ENCODE data around the gene SF3A1. TPM values are rescaled to one million over a fixed set of nuclear protein-coding genes. Genes with fewer than 3 reads are reported as not detected.

SF3A1 gene
- total and polyA plus RNA-seq, 9 of the 15 experiments (the other 6 are each of a cell fraction or from before 2014, with no cell fraction given), result 6.7 to 228 (median 13.0) TPM

DNA sequence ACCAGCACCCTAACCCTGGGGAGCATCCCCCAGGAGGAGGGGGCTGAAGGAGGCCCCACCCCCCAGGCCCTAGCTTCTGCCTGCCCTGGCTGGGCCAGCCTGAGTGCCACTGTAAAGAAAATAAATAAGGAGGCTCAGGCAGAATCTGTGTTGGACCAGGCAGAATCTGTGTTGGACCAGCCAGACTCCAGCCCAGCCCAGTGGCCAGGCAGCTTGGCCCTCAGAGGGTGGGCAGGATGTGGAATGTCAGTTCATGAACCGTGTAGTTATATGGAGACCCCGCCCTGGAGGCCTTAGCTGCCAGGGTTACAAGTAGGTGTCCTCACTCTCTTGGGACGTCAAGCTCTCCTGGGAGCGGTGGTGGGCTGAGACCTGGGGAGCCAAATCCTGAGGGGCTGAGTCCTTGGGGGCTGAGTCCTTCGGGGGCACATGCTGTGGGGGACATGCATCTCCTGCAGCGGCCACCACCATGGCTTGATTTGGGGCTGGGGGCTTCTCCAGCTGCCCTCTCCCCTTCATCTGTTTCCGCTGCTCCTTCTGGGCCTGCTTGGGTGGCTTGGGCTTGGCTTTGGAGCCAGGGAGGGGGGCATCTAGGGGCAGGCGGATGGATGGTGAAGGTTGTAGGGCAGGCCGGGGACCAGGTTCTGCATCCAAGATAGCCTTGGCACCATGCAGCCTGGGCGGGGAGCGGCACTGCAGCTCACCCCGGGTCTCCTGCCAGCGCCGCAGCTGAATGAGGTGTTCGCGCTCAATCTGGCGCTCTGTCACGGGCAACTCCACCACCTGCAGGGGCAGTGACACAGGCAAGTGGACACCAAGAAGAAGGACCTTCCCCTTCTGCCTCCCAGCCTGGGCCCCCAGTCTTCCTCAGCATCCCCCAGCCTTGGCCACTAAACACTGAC, 64.4 kb downstream of the SF3A1 start:
- no TSS peak for BruUV-seq (replicated peaks)
- peaks cover 16% of the 10 kb centered on the region; the same call in 1 of the 3 replicates for H3K36me3 ChIP-seq (ENCODE audit: control insufficient read depth, insufficient read depth, low read length)
- H3K27ac ChIP-seq (ENCODE audit: extremely low read depth, low read depth, low read length), result no peak overlapping the region
- CTCF ChIA-PET (ENCODE audit: low intra/inter-chr PET ratio), result no interaction called here
- no peaks in the 10 kb centered on the region for H3K9me3 ChIP-seq (replicated peaks; ENCODE audit: control insufficient read depth, insufficient read depth, low read depth, low read length)
- no peak for ATAC-seq
- FAIRE-seq, result no peak
- no peak overlapping the region for H3K9ac ChIP-seq (ENCODE audit: insufficient read depth in 1 of 2, low read depth in 2 of 2, low read length in 2 of 2)
- DNase-seq (ENCODE audit: extremely low read depth in 1 of 4, low spot score in 3 of 4), result no peak
- no peaks in the 10 kb centered on the region for H3K79me2 ChIP-seq (ENCODE audit: control insufficient read depth, insufficient read depth, low read length)
- H3K4me3 ChIP-seq, result no peak overlapping the region
- intact Hi-C loops (cut with micrococcal nuclease), result no loop called here
- TF ChIP-seq HMGN3 (IDR thresholded peaks at IDR 0.05; ENCODE audit: borderline replicate concordance, extremely low read depth, insufficient read length, low read depth, low read length) (no peak), CBX2 (IDR thresholded peaks at IDR 0.05; ENCODE audit: insufficient read depth, low read length, poor library complexity, severe bottlenecking) (no peak), STAG1 (CRISPR knock-in tag; IDR thresholded peaks at IDR 0.05; ENCODE audit: borderline replicate concordance) (no peak), SMAD3 (CRISPR knock-in tag; conservative IDR thresholded peaks at IDR 0.05) (no peak), SMARCA4 (IDR thresholded peaks at IDR 0.05) (no peak), FOSL1 (tag; conservative IDR thresholded peaks at IDR 0.05) (no peak), IRF2 (CRISPR knock-in tag; IDR thresholded peaks at IDR 0.05) (no peak), TAF15 (IDR thresholded peaks at IDR 0.05; ENCODE audit: low read depth, low read length) (no peak), ZNF778 (CRISPR knock-in tag; IDR thresholded peaks at IDR 0.05) (no peak), CHD2 (IDR thresholded peaks at IDR 0.05; ENCODE audit: low read depth, low read length) (no peak), CCAR2 (IDR thresholded peaks at IDR 0.05; ENCODE audit: low read depth, low read length) (no peak), ZNF699 (CRISPR knock-in tag; IDR thresholded peaks at IDR 0.05; ENCODE audit: insufficient replicate concordance) (no peak), SAP30 (IDR thresholded peaks at IDR 0.05; ENCODE audit: borderline replicate concordance, insufficient read depth, low read depth, low read length, poor library complexity, severe bottlenecking) (no peak), MCM3 (IDR thresholded peaks at IDR 0.05) (no peak)
- TF ChIP-seq, protein P1, sequence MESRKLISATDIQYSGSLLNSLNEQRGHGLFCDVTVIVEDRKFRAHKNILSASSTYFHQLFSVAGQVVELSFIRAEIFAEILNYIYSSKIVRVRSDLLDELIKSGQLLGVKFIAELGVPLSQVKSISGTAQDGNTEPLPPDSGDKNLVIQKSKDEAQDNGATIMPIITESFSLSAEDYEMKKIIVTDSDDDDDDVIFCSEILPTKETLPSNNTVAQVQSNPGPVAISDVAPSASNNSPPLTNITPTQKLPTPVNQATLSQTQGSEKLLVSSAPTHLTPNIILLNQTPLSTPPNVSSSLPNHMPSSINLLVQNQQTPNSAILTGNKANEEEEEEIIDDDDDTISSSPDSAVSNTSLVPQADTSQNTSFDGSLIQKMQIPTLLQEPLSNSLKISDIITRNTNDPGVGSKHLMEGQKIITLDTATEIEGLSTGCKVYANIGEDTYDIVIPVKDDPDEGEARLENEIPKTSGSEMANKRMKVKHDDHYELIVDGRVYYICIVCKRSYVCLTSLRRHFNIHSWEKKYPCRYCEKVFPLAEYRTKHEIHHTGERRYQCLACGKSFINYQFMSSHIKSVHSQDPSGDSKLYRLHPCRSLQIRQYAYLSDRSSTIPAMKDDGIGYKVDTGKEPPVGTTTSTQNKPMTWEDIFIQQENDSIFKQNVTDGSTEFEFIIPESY (CRISPR knock-in tag; IDR thresholded peaks at IDR 0.05), result no peak
- TF ChIP-seq, protein P2, sequence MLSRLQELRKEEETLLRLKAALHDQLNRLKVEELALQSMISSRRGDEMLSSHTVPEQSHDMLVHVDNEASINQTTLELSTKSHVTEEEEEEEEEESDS (CRISPR knock-in tag; IDR thresholded peaks at IDR 0.05), result no peak
- WGBS (ENCODE audit: insufficient coverage, low coverage, missing lambda C conversion rate), result 91% methylated on average over 11 of the region's 18 CpGs
- POLR2A ChIA-PET, result interaction anchor here (0.7 to 1.2 kb wide), 3 partner anchors 8 to 54 kb away, joined by 3 read pairs; no protein-coding TSS in a partner anchor
- H3K4me1 ChIP-seq (replicated peaks in 1 of 2; ENCODE audit: control insufficient read depth in 2 of 2, insufficient read depth in 2 of 2, low read length in 2 of 2), result peaks cover 19 to 35% of the 10 kb centered on the region in 2 experiments; a peak in 4 of 5 replicates
- no peaks in the 10 kb centered on the region for H3K9me1 ChIP-seq (ENCODE audit: control insufficient read depth, insufficient read depth, low read length)
- H3K4me2 ChIP-seq (ENCODE audit: insufficient read depth, low read length), result no peak overlapping the region
- in situ Hi-C loops (cut with MboI), result no loop called here
- H3K27me3 ChIP-seq (ENCODE audit: control insufficient read depth in 2 of 2, insufficient read depth in 2 of 2, low read length in 2 of 2), result no peaks in the 10 kb centered on the region
- H4K20me1 ChIP-seq (replicated peaks; ENCODE audit: control insufficient read depth, insufficient read depth, low read length), result peaks cover 6% of the 10 kb centered on the region; the same call in 1 of the 2 replicates
- no peak overlapping the region for H2AFZ ChIP-seq (ENCODE audit: low read depth, low read length)

All from K562 (cell line).